ENCODE results near the gene P3H3.

GRCh38 chr12:6783828-6784227, 44.4 kb upstream of the P3H3 start:
- TF ChIP-seq, protein P1, sequence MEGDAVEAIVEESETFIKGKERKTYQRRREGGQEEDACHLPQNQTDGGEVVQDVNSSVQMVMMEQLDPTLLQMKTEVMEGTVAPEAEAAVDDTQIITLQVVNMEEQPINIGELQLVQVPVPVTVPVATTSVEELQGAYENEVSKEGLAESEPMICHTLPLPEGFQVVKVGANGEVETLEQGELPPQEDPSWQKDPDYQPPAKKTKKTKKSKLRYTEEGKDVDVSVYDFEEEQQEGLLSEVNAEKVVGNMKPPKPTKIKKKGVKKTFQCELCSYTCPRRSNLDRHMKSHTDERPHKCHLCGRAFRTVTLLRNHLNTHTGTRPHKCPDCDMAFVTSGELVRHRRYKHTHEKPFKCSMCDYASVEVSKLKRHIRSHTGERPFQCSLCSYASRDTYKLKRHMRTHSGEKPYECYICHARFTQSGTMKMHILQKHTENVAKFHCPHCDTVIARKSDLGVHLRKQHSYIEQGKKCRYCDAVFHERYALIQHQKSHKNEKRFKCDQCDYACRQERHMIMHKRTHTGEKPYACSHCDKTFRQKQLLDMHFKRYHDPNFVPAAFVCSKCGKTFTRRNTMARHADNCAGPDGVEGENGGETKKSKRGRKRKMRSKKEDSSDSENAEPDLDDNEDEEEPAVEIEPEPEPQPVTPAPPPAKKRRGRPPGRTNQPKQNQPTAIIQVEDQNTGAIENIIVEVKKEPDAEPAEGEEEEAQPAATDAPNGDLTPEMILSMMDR (optimal IDR thresholded peaks at IDR 0.05 in 1 of 3, IDR thresholded peaks at IDR 0.05 in 1 of 3, conservative IDR thresholded peaks at IDR 0.05 in 1 of 3; ENCODE audit: extremely low read depth in 1 of 3, insufficient read depth in 2 of 3, low read length in 3 of 3), result no peak
- no peak for TF ChIP-seq EZH2 (IDR thresholded peaks at IDR 0.05; ENCODE audit: low read length)

Data from keratinocyte (primary cell).